Suprapubic skin (tissue), 4 donors: Measurements from ENCODE around the gene SLC16A10. TPM values are rescaled to one million over a fixed set of nuclear protein-coding genes. Genes with fewer than 3 reads are reported as not detected.

Experiments used
- DNase-seq, 2 donors: peaks; one replicate each; pipeline ENCODE4 v3.0.0-alpha.2; 2019; ENCODE audit warnings: low spot score in 2 of 2
- H3K27ac ChIP-seq: fragments of 200-600 bp; sonication (generic); one replicate; pipeline ENCODE4 v1.5.1; 2019
- H3K27me3 ChIP-seq: fragments of 200-600 bp; sonication (generic); one replicate; pipeline ENCODE4 v1.5.1; 2019
- H3K36me3 ChIP-seq: fragments of 200-600 bp; sonication (generic); one replicate; pipeline ENCODE4 v1.5.1; 2019
- H3K4me1 ChIP-seq: fragments of 200-600 bp; sonication (generic); one replicate; pipeline ENCODE4 v1.5.1; 2019
- H3K4me3 ChIP-seq: fragments of 200-600 bp; sonication (generic); one replicate; pipeline ENCODE4 v1.5.1; 2019; ENCODE audit warnings: mild to moderate bottlenecking
- H3K9me3 ChIP-seq: fragments of 200-600 bp; sonication (generic); one replicate; pipeline ENCODE4 v1.5.1; 2019
- EP300 ChIP-seq: sonication (generic); formaldehyde crosslinking; IDR thresholded peaks from one replicate; pipeline ENCODE4 v1.6.1; 2017; ENCODE audit warnings: antibody characterized with exemption
- POLR2A ChIP-seq, 2 donors: fragments of 450-650 bp; IDR thresholded peaks; one replicate each; pipeline ENCODE4 v1.6.1; 2017; ENCODE audit warnings: antibody characterized with exemption in 2 of 2, mild to moderate bottlenecking in 2 of 2, moderate library complexity in 2 of 2
- POLR2AphosphoS5 ChIP-seq, 3 donors: sonication (generic); formaldehyde crosslinking; IDR thresholded peaks; one replicate each; pipeline ENCODE4 v1.6.1; 2017; ENCODE audit warnings: antibody characterized with exemption in 3 of 3
- WGBS: methylation state at CpG from one replicate; pipeline ENCODE4 v1.1.5; 2018; 5-methylcytosine and 5-hydroxymethylcytosine counted together
- total RNA-seq, 4 donors: library from RNA; depleted of rRNA; stranded (reverse); fragments of >200 nt; gene quantifications; one replicate each; pipeline ENCODE4 v1.1.0, GENCODE V29; 2016
- TF ChIP-seq, protein P1 (sequence below), 2 donors: fragments of 200-600 bp in 1 of 2; fragments of 450-650 bp in 1 of 2; sonication (generic) in 1 of 2; IDR thresholded peaks; one replicate each; pipeline ENCODE4 v1.5.1; 2016 to 2019; ENCODE audit warnings: antibody characterized with exemption in 2 of 2, mild to moderate bottlenecking in 1 of 2, moderate library complexity in 1 of 2

Gene SLC16A10
- total RNA-seq, 4 donors from 2014 or later = 23.1 to 73.5 (median 35.9) TPM

DNA sequence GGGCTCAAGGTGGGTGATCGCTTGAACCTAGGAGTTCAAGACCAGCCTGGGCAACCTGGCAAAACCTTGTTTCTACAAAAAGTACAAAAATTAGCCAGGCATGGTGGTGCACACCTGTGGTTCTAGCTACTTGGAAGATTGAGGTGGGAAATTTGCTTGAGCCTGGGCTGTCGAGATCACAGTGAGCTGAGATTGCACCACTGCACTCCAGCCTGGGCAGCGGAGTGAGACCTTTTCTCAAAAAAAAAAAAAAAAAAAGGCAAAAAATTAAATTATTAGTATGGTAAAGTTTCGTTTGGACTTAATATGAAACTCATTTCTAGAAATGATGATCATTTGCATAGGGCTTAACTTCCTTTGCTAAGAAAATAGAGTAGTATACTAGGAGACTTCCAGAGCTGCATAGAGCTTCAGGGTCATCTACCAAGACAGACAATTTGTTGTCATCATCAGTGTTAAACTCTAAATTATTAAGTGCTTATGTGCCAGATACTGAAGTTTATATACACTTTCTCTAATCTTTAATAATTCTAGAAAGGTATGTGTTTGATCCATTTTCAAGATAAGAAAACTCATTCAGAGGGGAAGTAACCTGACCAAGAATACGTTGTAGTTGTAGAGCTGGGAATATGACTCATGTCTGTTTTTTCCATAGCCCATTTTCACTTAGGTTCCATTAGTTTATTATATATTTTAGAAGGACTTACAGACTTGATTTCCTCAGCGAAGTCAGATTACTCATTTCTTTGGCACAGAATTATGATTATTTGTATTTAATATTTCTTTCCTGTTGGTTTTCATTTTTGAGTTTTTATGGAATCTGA lies 84.5 kb downstream of the SLC16A10 start:
- Histone ChIP-seq H3K9me3 (no peaks in the 10 kb centered on the region), H3K4me3 (no peak overlapping the region), H3K36me3 (no peaks in the 10 kb centered on the region), H3K27ac (no peak overlapping the region), H3K27me3 (no peaks in the 10 kb centered on the region), H3K4me1 (no peaks in the 10 kb centered on the region)
- TF ChIP-seq EP300 (no peak), POLR2AphosphoS5 (IDR thresholded peaks at IDR 0.05) (no peak), POLR2A (IDR thresholded peaks at IDR 0.05) (no peak)
- TF ChIP-seq, protein P1, sequence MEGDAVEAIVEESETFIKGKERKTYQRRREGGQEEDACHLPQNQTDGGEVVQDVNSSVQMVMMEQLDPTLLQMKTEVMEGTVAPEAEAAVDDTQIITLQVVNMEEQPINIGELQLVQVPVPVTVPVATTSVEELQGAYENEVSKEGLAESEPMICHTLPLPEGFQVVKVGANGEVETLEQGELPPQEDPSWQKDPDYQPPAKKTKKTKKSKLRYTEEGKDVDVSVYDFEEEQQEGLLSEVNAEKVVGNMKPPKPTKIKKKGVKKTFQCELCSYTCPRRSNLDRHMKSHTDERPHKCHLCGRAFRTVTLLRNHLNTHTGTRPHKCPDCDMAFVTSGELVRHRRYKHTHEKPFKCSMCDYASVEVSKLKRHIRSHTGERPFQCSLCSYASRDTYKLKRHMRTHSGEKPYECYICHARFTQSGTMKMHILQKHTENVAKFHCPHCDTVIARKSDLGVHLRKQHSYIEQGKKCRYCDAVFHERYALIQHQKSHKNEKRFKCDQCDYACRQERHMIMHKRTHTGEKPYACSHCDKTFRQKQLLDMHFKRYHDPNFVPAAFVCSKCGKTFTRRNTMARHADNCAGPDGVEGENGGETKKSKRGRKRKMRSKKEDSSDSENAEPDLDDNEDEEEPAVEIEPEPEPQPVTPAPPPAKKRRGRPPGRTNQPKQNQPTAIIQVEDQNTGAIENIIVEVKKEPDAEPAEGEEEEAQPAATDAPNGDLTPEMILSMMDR (IDR thresholded peaks at IDR 0.05) = no peak
- WGBS = 76% methylated on average over 6 of the region's 6 CpGs
- no peak for DNase-seq

DNA sequence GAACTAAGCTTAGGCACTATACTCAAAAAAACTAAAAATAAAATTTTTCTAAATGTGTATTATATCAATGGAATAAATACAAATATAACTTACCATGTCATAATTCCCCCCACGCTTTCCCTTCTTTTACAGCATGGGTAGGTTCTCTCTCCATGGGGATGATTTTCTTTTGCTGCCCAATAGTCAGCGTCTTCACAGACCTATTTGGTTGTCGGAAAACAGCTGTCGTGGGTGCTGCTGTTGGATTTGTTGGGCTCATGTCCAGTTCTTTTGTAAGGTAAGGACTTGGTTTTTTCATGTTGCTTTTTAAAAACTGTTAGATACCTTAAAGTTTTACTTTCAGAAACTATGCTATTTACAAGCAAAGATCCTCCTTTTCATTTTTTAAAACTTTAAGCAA lies 85.3 kb downstream of the SLC16A10 start:
- H3K9me3 ChIP-seq = no peaks in the 10 kb centered on the region
- H3K36me3 ChIP-seq = no peaks in the 10 kb centered on the region
- no peak overlapping the region for H3K27ac ChIP-seq
- no peak overlapping the region for H3K4me3 ChIP-seq
- no peak for TF ChIP-seq POLR2AphosphoS5 (IDR thresholded peaks at IDR 0.05)
- no peak for TF ChIP-seq EP300
- TF ChIP-seq POLR2A (IDR thresholded peaks at IDR 0.05) = no peak
- TF ChIP-seq, protein P1 (IDR thresholded peaks at IDR 0.05) = no peak
- DNase-seq = no peak
- H3K27me3 ChIP-seq = no peaks in the 10 kb centered on the region
- H3K4me1 ChIP-seq = no peaks in the 10 kb centered on the region
- WGBS = 81% methylated on average over 4 of the region's 4 CpGs

DNA sequence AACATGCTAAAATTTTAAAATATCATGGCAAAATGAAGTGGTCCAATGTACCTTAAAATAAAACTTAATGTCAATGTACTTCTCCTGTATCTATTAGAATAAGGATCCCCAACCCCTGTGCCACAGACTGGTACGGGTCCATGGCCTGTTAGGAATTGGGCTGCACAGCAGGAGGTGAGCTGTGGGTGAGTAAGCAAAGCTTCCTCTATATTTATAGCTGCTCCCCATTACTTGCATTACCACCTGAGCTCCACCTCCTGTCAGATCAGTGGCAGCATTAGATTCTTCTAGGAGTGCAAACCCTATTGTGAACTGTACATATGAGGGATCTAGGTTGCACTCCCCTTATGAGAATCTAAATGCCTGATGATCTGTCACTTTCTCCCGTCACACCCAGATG lies 86.0 kb downstream of the SLC16A10 start:
- no peak overlapping the region for H3K4me3 ChIP-seq
- H3K9me3 ChIP-seq = no peaks in the 10 kb centered on the region
- no peak for TF ChIP-seq EP300
- no peak for TF ChIP-seq POLR2A (IDR thresholded peaks at IDR 0.05)
- TF ChIP-seq, protein P1 (IDR thresholded peaks at IDR 0.05) = no peak
- TF ChIP-seq POLR2AphosphoS5 (IDR thresholded peaks at IDR 0.05) = no peak
- 77% methylated on average over 2 of the region's 2 CpGs for WGBS
- H3K27ac ChIP-seq = no peak overlapping the region
- no peaks in the 10 kb centered on the region for H3K36me3 ChIP-seq
- no peaks in the 10 kb centered on the region for H3K27me3 ChIP-seq
- no peaks in the 10 kb centered on the region for H3K4me1 ChIP-seq
- no peak for DNase-seq

DNA sequence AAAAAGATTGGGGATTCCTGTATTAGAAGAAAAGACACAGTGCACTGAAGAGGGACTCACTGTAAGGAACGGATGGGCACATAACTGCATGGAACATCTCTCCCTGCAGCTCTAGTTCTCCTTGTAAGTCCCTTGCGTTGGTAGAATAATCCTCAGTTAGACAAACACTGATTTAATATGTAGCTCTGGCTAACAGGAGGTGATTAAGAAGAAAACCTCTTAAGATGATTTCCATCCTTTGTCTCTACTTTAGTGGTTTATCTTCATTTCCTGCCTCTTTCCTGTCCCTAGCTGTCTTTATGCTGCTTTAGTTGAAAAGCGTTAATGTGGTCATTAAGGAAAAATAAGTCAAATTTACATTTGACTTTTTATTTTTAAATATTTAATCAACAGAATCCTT lies 86.6 kb downstream of the SLC16A10 start:
- Histone ChIP-seq H3K4me1 (no peaks in the 10 kb centered on the region), H3K9me3 (no peaks in the 10 kb centered on the region), H3K27me3 (no peaks in the 10 kb centered on the region), H3K36me3 (no peaks in the 10 kb centered on the region), H3K4me3 (no peak overlapping the region), H3K27ac (no peak overlapping the region)
- DNase-seq = no peak
- WGBS = 76% methylated on average over 3 of the region's 3 CpGs
- TF ChIP-seq, protein P1 (IDR thresholded peaks at IDR 0.05) = no peak
- TF ChIP-seq POLR2AphosphoS5 (IDR thresholded peaks at IDR 0.05) (no peak), EP300 (no peak), POLR2A (IDR thresholded peaks at IDR 0.05) (no peak)

DNA sequence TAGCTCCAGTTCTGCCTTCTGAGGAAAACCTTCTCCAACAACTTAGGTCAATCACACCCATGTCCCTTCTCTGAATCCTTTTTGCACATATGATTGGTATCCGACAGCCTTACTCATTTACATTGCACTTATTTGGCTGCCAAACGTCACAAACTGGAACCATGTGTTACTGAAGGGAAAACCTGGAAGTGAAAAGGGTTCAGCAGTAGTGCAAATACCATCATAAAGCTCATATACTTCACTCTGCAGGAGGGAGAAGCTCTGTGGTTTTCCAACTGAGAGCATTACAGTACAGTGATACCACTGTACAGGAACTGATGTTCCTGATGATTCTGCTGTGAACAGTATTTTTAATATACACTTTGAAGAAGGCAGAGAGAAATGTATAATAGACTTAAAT lies 87.8 kb downstream of the SLC16A10 start:
- Histone ChIP-seq H3K27me3 (no peaks in the 10 kb centered on the region), H3K27ac (no peak overlapping the region), H3K9me3 (no peaks in the 10 kb centered on the region), H3K4me1 (no peaks in the 10 kb centered on the region), H3K4me3 (no peak overlapping the region), H3K36me3 (no peaks in the 10 kb centered on the region)
- WGBS = 28% methylated on average over 2 of the region's 2 CpGs
- TF ChIP-seq, protein P1 (IDR thresholded peaks at IDR 0.05) = no peak
- TF ChIP-seq POLR2AphosphoS5 (IDR thresholded peaks at IDR 0.05) = no peak
- no peak for TF ChIP-seq EP300
- TF ChIP-seq POLR2A (IDR thresholded peaks at IDR 0.05) = no peak
- DNase-seq = no peak
